GM12865 (cell line): Measurements from ENCODE around the gene FCHO1.

ENCODE experiments used
- DNase-seq: peaks from one replicate; pipeline ENCODE4 v3.0.0; 2010; ENCODE audit warnings: low read depth
- H3K4me3 ChIP-seq: 2 replicates; pipeline ENCODE4 v1.5.1; 2011; ENCODE audit warnings: mild to moderate bottlenecking, low read depth, low read length, control low read depth
- CTCF ChIP-seq: IDR thresholded peaks from 2 replicates; pipeline ENCODE4 v1.5.1; 2011; ENCODE audit warnings: low read length, control low read depth, low read depth, inconsistent platforms; ENCODE audit not compliant: insufficient read depth; ENCODE audit errors: missing control alignments

Gene FCHO1

DNA sequence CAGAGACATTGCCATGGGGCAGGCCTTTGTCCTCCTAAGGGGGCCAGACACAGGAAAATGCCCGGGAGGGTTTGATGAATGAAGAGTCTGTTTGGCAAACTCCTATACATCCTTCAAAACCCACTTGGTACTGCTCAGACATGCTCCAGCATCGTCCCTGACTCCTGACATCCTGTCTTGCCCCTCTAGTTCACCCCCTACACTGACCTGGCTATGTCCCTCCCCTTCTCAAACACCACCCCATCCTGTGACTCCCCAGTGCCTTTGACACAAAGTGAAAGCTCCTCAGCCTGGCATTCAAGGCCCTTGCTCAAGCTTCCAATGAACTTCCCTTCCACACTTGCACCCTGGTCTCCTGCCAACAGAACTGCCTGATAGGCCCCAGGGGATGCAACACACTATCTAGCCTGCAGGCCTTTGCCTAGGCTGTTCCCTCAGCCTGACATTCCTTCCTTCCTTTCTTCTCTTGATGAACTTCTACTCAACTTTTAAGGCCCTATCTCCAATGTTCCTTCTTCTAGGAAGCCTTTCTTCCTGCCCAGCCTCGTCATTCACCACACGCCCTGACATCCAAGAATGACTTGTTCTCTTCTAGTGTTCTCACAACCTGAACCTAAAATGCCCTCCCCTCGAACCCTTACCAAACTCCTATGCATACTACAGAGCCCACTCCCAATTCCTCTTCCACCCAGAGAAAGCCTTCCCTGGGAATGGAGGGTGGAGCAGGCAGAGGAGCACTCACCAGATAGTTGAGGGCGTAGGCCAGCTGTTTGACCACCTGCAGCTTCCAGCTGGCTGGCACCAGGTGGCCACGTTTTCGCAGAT is 84.1 kb downstream of the FCHO1 start:
- DNase-seq = no peak
- H3K4me3 ChIP-seq = no peak overlapping the region
- no peak for TF ChIP-seq CTCF

DNA sequence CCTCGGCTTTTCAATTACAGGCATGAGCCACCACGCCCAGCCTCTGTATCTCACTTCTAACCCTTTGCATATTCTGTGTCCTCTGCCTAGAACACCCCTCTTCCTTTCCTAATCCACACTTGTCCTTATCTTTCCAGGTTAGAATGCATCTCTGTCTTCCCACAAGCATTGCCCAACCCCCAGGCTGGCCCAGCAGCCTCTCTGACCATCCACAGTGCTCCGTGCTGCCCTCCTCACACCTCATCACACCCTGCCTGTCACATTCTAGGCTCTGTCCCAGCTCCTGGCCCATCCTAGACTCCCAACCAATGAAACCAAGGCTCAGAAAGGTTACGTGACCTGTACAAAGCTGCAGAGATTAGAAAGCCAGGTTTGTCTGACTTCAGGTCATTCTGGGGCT is 85.3 kb downstream of the FCHO1 start:
- DNase-seq = no peak
- H3K4me3 ChIP-seq = no peak overlapping the region
- no peak for TF ChIP-seq CTCF

- H3K4me3 ChIP-seq = no peak overlapping the region
- no peak for TF ChIP-seq CTCF
- DNase-seq = no peak
These were observed 86.7 kb downstream of the FCHO1 start for GRCh38 chr19:17837972-17838371.
